HG03342 (cell line): ENCODE measurements around the gene USP43.
"Not testable (repeated sequence)": the region's sequence is repeated elsewhere in the genome, so short reads cannot be mapped to it uniquely, and the experiment has no call there.

ENCODE experiments used
- ATAC-seq: cut with Tn5 transposase; IDR thresholded peaks from one replicate; pipeline ENCODE4 v1.9.1; 2021; ENCODE audit warnings: mild to moderate bottlenecking, moderate library complexity; ENCODE audit not compliant: unreplicated experiment

Gene USP43

DNA sequence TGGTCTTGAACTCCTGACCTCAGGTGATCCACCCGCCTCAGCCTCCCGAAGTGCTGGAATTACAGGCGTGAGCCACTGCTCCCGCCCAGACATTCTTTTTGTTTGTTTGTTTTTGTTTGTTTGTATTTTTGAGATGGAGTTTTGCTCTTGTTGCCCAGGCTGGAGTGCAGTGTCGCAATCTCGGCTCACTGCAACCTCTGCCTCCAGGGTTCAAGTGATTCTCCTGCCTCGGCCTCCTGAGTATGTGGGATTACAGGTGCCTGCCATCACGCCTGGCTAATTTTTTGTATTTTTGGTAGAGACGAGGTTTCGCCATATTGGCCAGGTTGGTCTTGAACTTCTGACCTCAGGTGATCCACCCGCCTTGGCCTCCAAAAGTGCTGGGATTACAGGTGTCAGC is 18.2 kb downstream of the USP43 start:
- not testable (repeated sequence) for ATAC-seq

DNA sequence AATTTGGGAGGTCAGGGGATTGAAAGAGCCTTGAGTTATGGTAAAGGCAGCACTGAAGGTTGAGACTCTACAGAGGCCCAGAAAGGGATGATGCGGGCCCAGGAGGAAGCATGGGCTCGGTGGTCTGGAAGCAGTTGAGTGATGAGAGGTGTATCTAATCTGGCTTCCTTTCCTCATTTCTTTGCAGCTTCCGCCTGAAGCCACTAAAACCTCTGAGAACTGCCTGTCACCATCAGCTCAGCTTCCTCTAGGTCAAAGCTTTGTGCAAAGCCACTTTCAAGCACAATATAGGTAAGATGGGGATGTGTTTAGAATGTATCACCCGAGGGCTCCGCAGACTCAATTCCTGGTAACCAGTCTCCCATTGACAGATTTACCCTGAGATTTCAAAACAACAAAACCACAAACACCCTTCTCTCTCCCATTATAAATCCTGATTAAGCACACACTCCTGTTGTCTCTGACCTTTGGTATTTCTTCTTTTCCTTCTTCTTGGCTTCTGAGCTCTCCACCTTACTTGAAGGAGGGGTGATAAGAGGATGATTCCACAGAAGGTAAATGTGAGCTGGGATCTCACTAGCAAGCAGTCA is 21.2 kb downstream of the USP43 start:
- ATAC-seq = no peak

DNA sequence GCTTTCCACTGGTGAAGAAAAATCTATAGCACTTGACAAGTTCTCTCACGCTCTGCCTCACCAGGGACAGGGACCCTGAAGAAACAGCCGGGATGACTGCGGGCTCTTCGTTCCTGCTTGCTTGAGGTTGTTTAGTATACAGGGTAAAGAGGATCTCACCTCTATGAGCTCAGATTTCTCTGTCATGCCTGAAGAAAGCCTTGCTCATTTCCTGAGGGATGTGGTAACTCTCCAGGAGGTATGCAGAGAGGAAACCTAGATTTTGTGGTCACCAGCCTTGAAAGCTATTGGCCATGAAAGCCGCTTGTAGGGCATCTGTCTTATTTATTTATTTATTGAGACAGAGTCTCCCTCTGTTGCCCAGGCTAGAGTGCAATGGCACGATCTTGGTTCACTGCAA is 23.2 kb downstream of the USP43 start:
- ATAC-seq = no peak

DNA sequence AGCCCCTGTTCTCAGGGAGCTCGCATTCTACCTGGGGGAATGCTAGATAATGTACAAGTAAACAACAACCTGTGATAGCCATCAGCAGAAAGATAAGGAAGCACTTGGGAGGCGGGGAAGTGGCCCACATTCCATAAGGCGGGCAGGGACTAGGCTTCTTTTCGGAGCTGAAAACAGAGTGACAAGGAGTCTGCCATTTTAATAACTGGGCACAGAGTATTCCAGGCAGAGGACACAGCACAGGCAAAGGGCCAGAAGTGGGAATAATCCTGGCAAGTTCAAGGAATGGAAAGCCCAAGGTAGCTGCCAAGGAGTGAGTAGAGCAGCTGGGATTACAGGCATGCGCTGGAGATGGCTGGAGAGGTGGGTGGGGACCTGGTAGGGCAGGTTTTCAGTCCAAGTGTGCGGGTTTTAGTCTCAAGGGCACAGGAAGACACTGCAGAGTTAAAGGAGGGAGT is 24.3 kb downstream of the USP43 start:
- no peak for ATAC-seq

DNA sequence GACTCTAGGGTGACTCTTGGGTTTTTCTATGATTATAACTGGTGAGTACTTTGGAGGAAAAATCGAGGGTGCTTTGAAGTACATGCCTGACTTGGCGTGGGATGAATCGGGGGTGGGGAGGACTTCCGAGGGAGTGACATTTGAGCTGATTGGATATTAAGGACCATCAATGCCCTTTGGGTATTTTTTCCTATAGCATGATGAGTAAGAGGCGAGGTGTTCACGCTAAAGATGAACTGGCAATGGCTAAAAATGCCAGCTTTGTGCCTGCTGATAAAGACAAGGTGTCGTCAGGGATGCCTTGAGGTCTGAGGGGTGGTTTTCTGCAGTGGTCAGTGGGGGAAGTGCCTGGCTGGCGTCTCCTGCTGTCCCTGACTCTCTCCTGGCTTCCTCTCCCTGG is 25.3 kb downstream of the USP43 start:
- ATAC-seq = no peak

DNA sequence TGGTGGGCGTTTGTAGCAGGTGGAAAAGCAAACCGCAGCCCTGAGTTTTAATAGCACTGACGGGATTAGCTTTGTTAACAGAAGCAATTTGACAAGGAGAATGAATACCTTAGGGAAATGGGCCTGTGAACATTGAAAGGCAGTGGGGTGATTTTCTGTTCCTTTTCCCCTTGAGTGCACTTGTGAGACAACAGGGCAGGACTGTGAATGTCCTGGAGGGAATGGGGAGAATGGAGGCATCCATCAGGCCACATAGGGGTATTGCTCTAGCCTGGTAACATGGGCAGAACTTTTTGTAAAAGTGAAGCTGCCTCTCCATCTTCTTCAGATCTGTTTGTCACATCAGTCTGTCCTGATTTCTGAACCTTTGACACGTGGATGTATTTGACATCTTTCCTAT is 26.2 kb downstream of the USP43 start:
- no peak for ATAC-seq

DNA sequence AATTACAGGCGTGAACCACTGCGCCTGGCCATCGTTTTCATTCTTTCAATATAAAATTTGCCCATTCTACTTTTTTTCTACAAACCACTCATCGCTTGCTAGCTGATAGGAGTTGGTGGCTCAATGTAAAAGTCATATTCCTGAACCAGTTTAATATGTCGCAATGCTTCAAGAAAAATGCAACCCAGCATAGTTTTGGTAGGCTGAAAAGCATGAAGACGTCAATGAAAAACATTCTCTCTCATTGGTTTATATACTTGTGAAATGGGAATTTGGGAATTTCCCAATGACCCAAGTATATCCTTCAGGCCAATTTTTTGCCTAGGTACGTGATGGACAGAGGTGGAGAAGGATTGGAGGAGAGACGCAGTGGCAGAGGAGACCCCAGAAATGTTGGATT is 26.9 kb downstream of the USP43 start:
- no peak for ATAC-seq

DNA sequence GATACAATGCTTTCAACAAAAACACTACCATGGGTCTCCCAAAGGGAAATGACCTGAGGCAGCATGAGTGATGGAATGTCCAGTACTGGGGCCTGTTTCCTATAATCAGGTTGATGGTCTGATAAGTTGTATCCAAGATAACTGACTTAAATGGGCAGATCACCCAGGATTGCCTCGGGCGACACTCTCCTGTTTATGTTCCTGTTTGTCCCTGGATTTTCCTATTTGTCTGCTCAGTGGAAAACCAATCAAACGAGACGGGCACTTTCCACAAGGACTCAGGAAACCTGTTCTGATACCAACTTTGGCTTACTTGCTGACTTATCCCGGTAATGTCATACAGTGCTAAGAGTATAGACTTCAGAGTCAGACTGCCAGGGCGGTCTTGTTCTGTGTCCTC is 27.4 kb downstream of the USP43 start:
- ATAC-seq = no peak

DNA sequence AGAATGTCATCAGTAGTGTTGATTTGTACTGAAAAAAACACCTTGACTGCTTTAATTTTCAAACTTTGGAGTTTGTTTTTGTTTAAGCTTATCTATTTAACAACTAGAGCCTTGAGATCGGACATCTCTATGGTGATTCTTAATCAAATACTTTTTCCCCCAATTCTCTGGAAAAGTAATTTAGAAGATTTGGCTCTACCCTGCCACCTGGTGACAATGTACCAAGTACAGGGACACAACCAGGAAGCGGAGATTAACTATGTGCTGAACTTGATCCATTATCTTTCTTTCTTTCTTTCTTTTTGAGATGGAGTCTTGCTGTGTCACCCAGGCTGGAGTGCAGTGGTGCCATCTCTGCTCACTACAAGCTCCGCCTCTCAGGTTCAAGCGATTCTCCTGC is 30.8 kb downstream of the USP43 start:
- no peak for ATAC-seq

DNA sequence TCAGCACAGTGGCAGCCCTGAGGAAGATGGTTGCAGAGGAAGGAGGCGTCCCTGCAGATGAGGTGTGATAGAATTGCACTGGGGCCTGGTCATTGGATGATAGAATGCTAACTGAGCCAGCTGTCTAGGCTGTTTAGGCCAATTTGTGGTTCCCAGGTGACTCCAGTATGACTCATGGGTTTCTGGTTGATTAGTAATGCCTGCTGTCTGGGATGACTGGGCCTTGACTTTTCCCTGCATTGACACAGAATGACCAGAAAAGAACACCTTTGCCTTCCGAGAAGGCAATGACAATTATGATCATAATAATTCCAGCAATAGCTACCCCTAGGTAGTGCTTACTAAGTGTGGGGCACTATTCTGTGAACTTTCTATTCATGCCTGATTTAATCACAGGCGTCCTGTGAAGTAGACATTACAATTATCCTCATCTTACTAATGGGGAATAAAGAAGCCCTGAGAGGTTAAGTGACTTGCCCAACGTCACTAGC is 31.5 kb downstream of the USP43 start:
- no peak for ATAC-seq

DNA sequence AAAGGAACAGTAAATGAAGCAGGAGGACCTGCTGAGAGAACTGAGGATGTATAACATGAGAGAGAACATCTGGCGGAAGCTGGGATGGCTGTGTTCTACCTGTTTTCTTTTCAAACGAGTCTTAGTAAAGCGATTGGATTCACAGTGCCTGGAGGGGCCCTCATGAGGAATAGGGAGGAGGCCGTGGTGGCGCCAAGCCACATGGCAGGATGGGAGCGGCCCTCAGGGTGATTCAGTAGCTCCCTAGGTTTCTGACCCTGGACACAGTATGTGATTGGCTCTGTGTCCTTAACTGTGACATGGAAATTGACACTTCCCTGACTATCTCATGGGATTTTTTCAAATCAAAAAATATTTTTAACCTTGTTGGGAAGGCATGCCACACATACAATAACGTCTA is 32.1 kb downstream of the USP43 start:
- ATAC-seq = no peak

DNA sequence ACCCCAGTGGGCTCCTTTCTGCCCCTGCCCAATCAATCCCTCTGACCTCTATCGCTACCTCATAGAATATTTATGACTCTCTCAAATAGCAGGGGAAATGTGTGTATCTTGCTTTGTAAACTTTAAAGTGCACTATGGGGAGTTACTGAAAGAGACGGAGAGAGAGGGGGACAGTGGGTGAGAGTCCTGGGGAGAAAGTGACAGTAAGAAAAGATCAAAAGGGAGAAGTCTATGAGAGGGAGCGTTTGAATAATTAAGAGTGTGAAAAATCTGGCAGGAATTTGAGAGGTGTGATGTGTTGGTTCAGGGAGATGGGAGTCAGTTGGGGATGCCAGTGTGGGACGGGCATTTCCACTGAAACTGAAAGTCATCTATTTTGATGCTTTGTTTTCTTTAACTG is 32.6 kb downstream of the USP43 start:
- no peak for ATAC-seq

DNA sequence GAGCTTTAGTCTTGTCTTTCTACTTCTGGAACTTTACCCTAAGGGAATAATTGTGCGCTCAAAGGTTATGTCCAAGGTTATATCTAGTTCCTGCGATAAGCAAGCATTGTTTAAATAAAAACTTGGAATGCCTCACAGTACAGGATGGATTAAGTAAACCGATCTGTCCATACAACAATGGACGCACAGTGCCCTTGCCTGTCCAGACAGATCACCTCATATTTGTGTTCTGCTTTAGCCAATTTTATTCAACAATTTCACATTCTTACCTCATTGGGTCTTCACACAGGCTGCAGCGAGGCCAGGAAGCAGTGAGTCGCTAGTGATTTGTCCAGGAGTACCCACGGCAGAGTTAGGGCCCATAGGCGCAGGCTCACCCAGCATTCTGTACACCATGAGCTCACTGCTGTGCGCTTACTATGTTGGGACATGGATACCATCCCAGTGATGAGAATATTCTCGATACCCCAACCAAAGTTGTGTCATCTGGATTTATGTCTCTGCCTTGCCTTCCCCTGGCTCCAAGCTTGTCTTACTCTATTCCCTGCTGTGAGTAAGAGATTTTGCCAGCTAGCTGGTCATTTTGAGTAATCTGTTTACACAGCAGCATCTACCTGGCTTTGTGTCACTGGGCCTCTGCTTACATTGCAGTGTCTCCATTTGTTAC is 39.8 kb downstream of the USP43 start:
- ATAC-seq = no peak

DNA sequence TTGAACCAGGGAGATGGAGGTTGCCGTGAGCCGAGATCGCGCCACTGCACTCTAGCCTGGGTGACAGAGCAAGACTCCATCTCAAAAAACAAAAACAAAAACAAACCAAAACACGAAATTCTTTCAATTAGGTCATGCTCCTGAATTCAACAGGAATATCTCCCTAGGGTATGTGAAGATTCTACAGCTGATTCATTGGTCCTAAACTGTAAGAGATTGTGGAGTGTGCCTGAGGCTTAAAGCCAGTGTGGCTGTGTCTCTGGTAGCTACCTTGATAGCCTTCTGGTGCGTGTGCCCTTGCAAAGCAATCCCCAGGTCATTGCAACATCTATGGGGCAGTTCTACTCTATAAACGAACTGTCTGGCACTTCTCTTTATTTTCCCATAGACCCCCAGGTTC is 48.4 kb downstream of the USP43 start:
- ATAC-seq = no peak

DNA sequence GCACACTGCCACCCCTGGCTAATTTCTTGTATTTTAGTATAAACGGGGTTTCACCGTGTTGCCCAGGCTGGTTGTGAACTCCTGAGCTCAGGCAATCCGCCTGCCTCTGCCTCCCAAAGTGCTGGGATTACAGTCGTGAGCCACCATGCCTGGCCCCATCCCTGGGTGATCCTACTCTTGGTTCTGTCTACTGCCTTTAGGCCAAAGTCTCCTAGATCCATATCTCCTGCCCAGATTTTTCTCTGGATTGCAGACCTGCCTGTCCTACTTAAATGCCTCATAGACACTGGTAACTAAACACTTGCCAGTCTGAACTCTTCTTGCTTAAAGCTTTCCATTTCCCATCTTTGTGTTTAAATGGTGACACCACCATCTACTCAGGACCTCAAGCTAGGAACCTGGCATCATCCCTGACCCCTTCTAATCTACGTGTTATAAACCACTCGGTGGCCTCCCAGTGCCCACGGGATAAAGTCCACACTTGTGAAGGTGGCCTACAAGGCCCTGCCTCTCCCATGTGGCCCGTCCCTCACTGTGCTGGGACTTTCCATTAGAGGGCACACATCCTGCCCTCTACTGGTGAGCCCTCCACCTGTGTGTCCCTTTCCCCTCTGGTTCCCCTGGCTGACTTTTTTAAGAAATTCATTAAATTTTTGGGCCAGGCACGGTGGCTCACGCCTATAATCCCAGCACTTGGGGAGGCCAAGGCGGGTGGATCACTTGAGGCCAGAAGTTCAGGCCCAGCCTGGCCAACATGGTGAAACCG is 51.1 kb downstream of the USP43 start:
- no peak for ATAC-seq

DNA sequence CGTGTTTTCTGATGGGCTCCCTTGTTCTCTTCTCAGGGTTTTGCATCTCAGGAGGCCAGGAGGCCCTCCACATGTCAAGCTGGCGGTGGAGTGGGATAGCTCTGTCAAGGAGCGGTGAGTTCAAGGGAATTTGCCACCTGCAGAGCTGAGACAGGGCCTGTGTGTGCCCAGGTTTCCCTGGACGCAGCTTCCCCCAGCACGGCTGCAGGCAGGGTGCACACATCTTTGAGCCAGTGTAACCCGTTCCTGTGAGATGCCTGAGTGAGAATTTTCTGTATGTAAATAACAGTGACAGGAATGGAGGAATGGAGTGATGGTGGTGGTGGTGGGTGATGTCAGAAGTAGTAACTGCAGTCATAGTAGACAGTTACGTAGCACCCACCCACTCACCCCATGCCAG is 54.8 kb downstream of the USP43 start:
- no peak for ATAC-seq

DNA sequence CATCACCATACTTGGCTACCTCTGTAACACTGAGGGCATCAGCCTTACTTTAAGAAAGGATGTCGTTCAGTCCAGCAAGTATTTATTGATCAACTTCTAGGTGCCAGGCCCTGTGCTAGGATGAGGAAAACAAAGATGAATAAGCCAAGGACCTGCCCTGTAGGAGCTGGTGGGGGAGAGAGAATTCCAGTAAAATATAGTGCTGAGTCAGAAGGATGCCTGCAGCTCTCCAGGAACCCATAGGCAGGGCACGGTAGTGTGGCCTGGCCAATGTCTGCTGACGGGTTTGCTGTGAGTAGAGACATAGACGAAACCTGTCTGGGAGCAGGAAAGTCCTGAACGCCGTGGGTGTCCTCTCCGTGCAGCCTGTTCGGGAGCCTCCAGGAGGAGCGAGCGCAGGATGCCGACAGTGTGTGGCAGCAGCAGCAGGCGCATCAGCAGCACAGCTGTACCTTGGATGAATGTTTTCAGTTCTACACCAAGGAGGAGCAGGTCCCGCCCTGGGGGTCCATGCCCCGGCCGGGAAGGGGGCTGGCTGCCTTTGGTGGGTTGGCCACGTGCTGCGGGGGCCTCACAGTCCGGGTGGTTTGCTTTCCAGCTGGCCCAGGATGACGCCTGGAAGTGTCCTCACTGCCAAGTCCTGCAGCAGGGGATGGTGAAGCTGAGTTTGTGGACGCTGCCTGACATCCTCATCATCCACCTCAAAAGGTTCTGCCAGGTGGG is 55.6 kb downstream of the USP43 start:
- ATAC-seq = no peak

DNA sequence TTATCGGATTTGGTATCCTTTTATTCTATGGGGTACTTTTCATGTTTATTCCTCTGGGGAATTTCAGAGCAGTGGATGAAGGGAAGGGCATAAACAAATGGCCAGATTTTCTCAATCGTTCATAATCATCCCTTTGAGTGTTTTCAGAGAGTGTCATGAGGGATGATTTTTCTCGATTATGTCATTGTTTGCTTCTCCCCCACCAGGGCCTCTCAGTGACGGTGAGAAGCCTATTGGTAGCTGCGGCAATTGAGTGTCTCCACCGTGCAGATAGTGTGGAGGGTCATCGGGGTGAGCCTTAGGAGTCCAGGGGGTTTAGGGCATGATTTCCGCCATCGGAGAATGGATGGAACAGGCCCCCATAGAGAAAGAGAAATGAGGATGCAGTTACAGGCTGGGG is 57.2 kb downstream of the USP43 start:
- ATAC-seq = no peak

DNA sequence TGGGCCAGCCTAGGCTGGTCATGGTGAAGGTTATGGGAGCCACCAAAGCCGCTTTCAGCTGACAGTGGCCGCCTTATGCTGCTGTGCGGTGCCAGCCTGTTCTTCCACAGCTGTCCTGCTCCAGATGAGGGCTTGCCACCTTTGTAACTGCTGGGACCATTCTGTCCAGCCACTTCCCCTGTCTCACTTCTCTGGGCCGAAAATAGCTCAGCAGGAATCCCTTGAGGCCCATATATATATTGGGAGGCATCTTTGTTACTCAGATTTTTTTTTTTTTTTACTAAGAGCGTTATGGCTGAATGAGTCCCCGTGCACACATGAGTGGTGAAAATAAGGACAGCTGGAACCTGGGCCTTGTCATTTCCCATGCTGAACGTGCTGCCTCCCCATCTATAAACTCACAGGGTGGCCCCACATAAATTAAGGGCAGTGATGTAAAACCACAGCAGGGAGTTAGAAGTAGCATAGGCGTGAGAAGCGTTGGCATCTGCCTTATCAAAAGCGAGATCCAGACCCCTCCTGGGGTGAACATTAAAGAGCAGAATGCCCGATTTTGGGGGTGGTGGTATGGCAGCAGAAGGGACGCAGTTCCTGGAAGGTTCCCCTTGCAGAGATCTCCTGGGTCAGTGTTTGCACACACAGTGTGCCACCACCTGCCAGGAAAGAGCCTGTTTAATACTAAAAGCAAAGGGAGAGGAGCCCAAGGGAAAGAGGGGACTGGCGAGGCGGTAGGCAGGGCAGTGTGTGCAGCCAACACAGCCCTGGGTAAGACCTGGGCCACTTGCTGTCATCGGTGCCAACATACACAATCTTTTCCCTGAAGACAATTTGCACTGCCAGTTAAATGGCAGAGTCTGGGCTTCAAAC is 57.8 kb downstream of the USP43 start:
- ATAC-seq = no peak

DNA sequence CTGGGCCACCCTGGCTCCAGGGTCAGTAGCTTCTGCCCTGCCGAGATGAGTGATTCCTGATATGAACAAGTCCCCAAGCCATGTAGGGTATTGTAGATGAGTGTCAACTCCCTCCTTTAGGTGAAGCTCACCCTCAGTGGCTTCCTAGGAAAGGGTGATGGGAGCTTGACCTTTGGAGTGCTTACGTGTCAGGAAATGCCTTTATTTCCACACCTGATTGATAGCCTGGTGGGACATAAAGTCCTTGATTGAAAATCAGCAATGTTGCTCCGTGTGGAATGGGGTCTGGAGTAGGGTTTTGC is 58.4 kb downstream of the USP43 start:
- ATAC-seq = no peak

DNA sequence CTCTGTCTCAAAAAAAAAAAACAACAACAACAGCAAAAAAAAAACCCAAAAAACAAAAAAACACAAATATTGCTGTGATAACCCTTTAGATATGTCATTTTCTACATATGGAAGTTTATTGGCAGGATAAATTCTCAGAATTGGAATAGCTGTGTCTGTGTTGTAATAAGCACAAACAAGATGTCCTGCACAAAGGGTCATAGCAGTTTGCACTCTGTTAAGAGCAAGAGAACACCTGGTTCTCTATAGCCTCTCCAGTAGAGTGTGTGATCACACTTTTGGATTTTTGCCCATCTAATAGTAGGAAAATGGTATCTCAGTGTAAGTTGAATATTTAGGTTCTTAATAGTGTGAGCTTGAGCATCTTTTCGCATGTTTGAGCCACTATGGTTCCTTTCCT is 60.4 kb downstream of the USP43 start:
- ATAC-seq = no peak
